HepG2 (cell line): ENCODE data around the gene ODC1.

Experiments
- NR3C1 ChIP-seq: sonication (generic); formaldehyde crosslinking; IDR thresholded peaks from 2 replicates; pipeline ENCODE4 v1.4.0; 2020; ENCODE audit warnings: missing genetic modification reagents
- WIZ ChIP-seq: sonication (generic); formaldehyde crosslinking; IDR thresholded peaks from 2 replicates; pipeline ENCODE4 v1.5.1; 2020; ENCODE audit warnings: mild to moderate bottlenecking, missing genetic modification reagents
- ZNF670 ChIP-seq: sonication (generic); formaldehyde crosslinking; IDR thresholded peaks from 2 replicates; pipeline ENCODE4 v1.8.0; 2022; ENCODE audit warnings: mild to moderate bottlenecking, missing genetic modification reagents, borderline replicate concordance

GRCh38 chr2:10490806-10491291, 42.7 kb upstream of the ODC1 start:
- no peak for TF ChIP-seq WIZ
- no peak for TF ChIP-seq ZNF670 (CRISPR knock-in tag)
- no peak for TF ChIP-seq NR3C1 (CRISPR knock-in tag)
